NCI-H510A treated with DMSO at 0.1 percent for 48 hours (cell line): ENCODE results near the gene SKI.

Experiments used
- DNase-seq: peaks from one replicate; lab custom pipeline; 2025; lab: John Stamatoyannopoulos, UW

Gene SKI

GRCh38 chr1:2229911-2230731 lies 2.0 kb downstream of the SKI start:
- no peak for DNase-seq

GRCh38 chr1:2230781-2231531 lies 2.8 kb downstream of the SKI start:
- no peak for DNase-seq

- no peak for DNase-seq
Measured at GRCh38 chr1:2231532-2232254, 3.6 kb downstream of the SKI start.

GRCh38 chr1:2232255-2232915 lies 4.3 kb downstream of the SKI start:
- no peak for DNase-seq

- DNase-seq = no peak
Measured at GRCh38 chr1:2232916-2233438, 4.9 kb downstream of the SKI start.

GRCh38 chr1:2233468-2233867 lies 5.3 kb downstream of the SKI start:
- DNase-seq = no peak

- DNase-seq = no peak
Measured at GRCh38 chr1:2233997-2234761, 6.1 kb downstream of the SKI start.

GRCh38 chr1:2234762-2235113 lies 6.6 kb downstream of the SKI start:
- no peak for DNase-seq

GRCh38 chr1:2235300-2235998 lies 7.3 kb downstream of the SKI start:
- DNase-seq = no peak

- DNase-seq = peak; percentile 90
Measured at GRCh38 chr1:2236695-2237677, 8.9 kb downstream of the SKI start.

GRCh38 chr1:2237773-2238172 lies 9.7 kb downstream of the SKI start:
- DNase-seq = no peak

- no peak for DNase-seq
Measured at GRCh38 chr1:2238361-2239012, 10.4 kb downstream of the SKI start.

- no peak for DNase-seq
Measured at GRCh38 chr1:2239013-2239370, 10.9 kb downstream of the SKI start.

- DNase-seq = no peak
Measured at GRCh38 chr1:2239384-2239985, 11.4 kb downstream of the SKI start.

GRCh38 chr1:2240270-2241156 lies 12.4 kb downstream of the SKI start:
- DNase-seq = no peak

GRCh38 chr1:2241820-2242219 lies 13.7 kb downstream of the SKI start:
- no peak for DNase-seq
